Astrocyte (in vitro differentiated cells and primary cell): ENCODE results near the gene USP33. TPM values are rescaled to one million over a fixed set of nuclear protein-coding genes. Genes with fewer than 3 reads are reported as not detected.
"Not testable (repeated sequence)": the region's sequence is repeated elsewhere in the genome, so short reads cannot be mapped to it uniquely, and the experiment has no call there.

Experiments used
- DNase-seq: peaks from one replicate; pipeline ENCODE4 v3.0.0-alpha.2; 2010; ENCODE audit warnings: low read depth
- FAIRE-seq: peaks from 2 replicates; lab custom pipeline; 2011; peaks lifted over from hg19 to GRCh38; lab: Jason Lieb, UNC
- H2AFZ ChIP-seq: 2 replicates; pipeline ENCODE4 v1.6.0; 2012; ENCODE audit warnings: low read depth, low read length, inconsistent platforms
- H3K27ac ChIP-seq: 2 replicates; pipeline ENCODE4 v1.5.1; 2011; ENCODE audit warnings: low read depth, low read length, inconsistent platforms
- H3K27me3 ChIP-seq: 2 replicates; pipeline ENCODE4 v1.6.0; 2011; ENCODE audit warnings: low read length, inconsistent platforms; ENCODE audit not compliant: insufficient read depth
- H3K36me3 ChIP-seq: 2 replicates; pipeline ENCODE4 v1.5.1; 2011; ENCODE audit warnings: low read length, inconsistent platforms; ENCODE audit not compliant: insufficient read depth
- H3K4me1 ChIP-seq: 2 replicates; pipeline ENCODE4 v1.5.1; 2011; ENCODE audit warnings: low read length, inconsistent platforms; ENCODE audit not compliant: insufficient read depth
- H3K4me2 ChIP-seq: 2 replicates; pipeline ENCODE4 v1.6.0; 2012; ENCODE audit warnings: low read length, inconsistent platforms
- H3K4me3 ChIP-seq: 2 replicates; pipeline ENCODE4 v1.5.1; 2011; ENCODE audit warnings: low read depth, mild to moderate bottlenecking, low read length, inconsistent platforms; ENCODE audit not compliant: insufficient read depth
- H3K79me2 ChIP-seq: 2 replicates; pipeline ENCODE4 v1.6.0; 2012; ENCODE audit warnings: mild to moderate bottlenecking, low read length, inconsistent platforms; ENCODE audit not compliant: insufficient read depth
- H3K9ac ChIP-seq: 2 replicates; pipeline ENCODE4 v1.6.0; 2012; ENCODE audit warnings: mild to moderate bottlenecking, low read length, inconsistent platforms
- H3K9me3 ChIP-seq: 2 replicates; pipeline ENCODE4 v1.5.1; 2012; ENCODE audit warnings: low read depth, mild to moderate bottlenecking, low read length, inconsistent platforms; ENCODE audit not compliant: insufficient read depth
- H4K20me1 ChIP-seq: 2 replicates; pipeline ENCODE4 v1.6.0; 2012; ENCODE audit warnings: low read length, inconsistent platforms; ENCODE audit not compliant: insufficient read depth
- H3K27ac Mint-ChIP-seq: one replicate; pipeline ENCODE4 v1.8.0; 2021; ENCODE audit warnings: mild to moderate bottlenecking, mixed read lengths; ENCODE audit not compliant: unreplicated experiment
- H3K27me3 Mint-ChIP-seq: one replicate; pipeline ENCODE4 v1.8.0; 2021; ENCODE audit warnings: low read depth, mixed read lengths; ENCODE audit not compliant: unreplicated experiment
- H3K36me3 Mint-ChIP-seq: one replicate; pipeline ENCODE4 v1.8.0; 2021; ENCODE audit warnings: low read depth, mixed read lengths; ENCODE audit not compliant: unreplicated experiment
- H3K4me1 Mint-ChIP-seq: one replicate; pipeline ENCODE4 v1.8.0; 2021; ENCODE audit warnings: low read depth, mixed read lengths; ENCODE audit not compliant: unreplicated experiment
- H3K4me3 Mint-ChIP-seq: one replicate; pipeline ENCODE4 v1.8.0; 2021; ENCODE audit warnings: mild to moderate bottlenecking, moderate library complexity, mixed read lengths; ENCODE audit not compliant: unreplicated experiment
- H3K9me3 Mint-ChIP-seq: one replicate; pipeline ENCODE4 v1.8.0; 2021; ENCODE audit warnings: mild to moderate bottlenecking, mixed read lengths; ENCODE audit not compliant: unreplicated experiment
- EZH2 ChIP-seq: IDR thresholded peaks from 2 replicates; pipeline ENCODE4 v1.6.1; 2012; ENCODE audit warnings: mild to moderate bottlenecking, low read length, inconsistent platforms; ENCODE audit not compliant: insufficient read depth
- total RNA-seq: library from RNA; stranded (reverse); gene quantifications from 2 replicates; pipeline ENCODE4 v1.2.1, GENCODE V29; 2021
- TF ChIP-seq, protein P1 (sequence below): IDR thresholded peaks from 2 replicates; pipeline ENCODE4 v1.5.1; 2011; ENCODE audit warnings: low read depth, mild to moderate bottlenecking, inconsistent platforms, low read length, moderate library complexity; ENCODE audit not compliant: insufficient read depth

The USP33 gene
- total RNA-seq, 1 donor from 2014 or later = 46.4 TPM

DNA sequence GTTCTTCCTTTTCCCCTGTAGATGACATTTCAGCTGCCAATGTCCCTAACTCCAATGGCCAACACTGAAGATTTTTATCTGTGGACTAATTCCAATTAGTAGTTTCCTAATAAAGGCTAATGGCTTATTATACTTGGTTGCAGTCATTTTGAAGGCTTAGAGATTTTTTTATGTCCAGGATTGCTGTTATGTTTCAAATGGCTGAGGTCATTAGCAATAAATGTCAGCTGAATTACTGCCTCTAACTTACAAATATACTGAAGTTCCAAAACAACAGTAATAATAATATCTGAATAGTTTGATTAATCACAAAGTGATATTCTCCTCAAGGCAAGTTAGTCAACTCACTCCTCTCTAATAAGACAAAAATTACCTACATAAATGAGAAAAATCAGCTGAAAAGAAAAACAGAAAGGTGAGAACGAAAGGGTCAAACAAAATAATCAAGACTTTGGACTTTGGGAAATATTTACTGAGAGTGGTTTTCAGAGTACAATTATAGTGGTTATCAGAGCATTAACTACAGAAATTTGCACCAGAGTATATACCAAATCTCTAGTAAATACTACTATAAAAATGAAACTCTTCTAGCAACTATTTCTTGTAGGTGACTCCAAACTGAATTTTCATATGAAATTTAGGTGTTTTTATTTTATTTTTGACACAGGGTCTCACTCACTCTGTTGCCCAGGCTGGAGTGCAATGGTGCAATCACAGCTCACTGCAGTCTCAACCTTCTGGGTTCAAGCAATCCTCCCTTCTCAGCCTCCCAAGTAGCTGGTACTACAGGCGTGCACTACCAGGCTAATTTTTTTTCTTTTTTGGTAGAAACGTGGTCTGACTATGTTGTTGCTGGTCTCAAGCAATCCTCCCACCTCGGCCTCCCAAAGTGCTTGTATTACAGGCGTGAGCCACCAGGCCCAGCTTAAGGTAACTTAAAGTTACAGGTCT lies 80.7 kb downstream of the USP33 start:
- H3K27ac ChIP-seq = no peak overlapping the region
- H2AFZ ChIP-seq = no peak overlapping the region
- no peaks in the 10 kb centered on the region for H3K27me3 ChIP-seq
- no peaks in the 10 kb centered on the region for H3K9me3 ChIP-seq
- H3K4me1 ChIP-seq = peaks cover 11% of the 10 kb centered on the region
- peaks cover 63% of the 10 kb centered on the region for H4K20me1 ChIP-seq
- Mint-ChIP-seq H3K27me3 (no peaks in the 10 kb centered on the region), H3K4me1 (peaks cover 20% of the 10 kb centered on the region), H3K36me3 (no peaks in the 10 kb centered on the region), H3K27ac (no peak overlapping the region), H3K4me3 (no peak overlapping the region), H3K9me3 (no peaks in the 10 kb centered on the region)
- DNase-seq (no peak), FAIRE-seq (no peak)
- TF ChIP-seq, protein P1, sequence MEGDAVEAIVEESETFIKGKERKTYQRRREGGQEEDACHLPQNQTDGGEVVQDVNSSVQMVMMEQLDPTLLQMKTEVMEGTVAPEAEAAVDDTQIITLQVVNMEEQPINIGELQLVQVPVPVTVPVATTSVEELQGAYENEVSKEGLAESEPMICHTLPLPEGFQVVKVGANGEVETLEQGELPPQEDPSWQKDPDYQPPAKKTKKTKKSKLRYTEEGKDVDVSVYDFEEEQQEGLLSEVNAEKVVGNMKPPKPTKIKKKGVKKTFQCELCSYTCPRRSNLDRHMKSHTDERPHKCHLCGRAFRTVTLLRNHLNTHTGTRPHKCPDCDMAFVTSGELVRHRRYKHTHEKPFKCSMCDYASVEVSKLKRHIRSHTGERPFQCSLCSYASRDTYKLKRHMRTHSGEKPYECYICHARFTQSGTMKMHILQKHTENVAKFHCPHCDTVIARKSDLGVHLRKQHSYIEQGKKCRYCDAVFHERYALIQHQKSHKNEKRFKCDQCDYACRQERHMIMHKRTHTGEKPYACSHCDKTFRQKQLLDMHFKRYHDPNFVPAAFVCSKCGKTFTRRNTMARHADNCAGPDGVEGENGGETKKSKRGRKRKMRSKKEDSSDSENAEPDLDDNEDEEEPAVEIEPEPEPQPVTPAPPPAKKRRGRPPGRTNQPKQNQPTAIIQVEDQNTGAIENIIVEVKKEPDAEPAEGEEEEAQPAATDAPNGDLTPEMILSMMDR = no peak
- no peak for TF ChIP-seq EZH2
- H3K36me3 ChIP-seq = peaks cover 2% of the 10 kb centered on the region
- H3K9ac ChIP-seq = no peak overlapping the region
- H3K79me2 ChIP-seq = peaks cover 85% of the 10 kb centered on the region
- H3K4me2 ChIP-seq = no peak overlapping the region
- H3K4me3 ChIP-seq = no peak overlapping the region

DNA sequence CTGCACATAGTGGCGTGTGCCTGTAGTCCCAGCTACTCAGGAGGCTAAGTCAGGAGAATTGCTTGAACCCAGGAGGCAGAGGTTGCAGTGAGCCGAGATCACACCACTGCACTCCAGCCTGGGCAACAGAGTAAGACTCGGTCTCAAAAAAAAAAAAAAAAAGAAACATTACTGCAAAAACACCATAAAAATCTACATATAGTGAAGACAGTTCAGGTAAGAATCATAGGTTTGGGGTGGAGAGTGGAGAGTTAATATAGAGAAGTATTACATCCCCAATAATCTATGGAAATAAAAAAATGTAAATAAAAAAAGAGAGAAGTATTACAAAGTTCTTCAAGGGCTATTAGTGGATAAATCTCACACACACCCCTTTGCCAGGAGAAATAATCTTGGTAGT lies 84.8 kb downstream of the USP33 start:
- FAIRE-seq, H3K27ac ChIP-seq, H2AFZ ChIP-seq, H3K9me3 ChIP-seq, H3K27me3 Mint-ChIP-seq, H3K4me3 Mint-ChIP-seq, H3K4me1 ChIP-seq, H3K36me3 ChIP-seq, DNase-seq, H3K36me3 Mint-ChIP-seq, H3K9ac ChIP-seq, H3K4me3 ChIP-seq, H3K27ac Mint-ChIP-seq, H3K9me3 Mint-ChIP-seq, H3K4me2 ChIP-seq, H3K27me3 ChIP-seq: not testable (repeated sequence)
- Histone ChIP-seq H3K79me2 (peaks cover 100% of the 10 kb centered on the region), H4K20me1 (peaks cover 77% of the 10 kb centered on the region)
- H3K4me1 Mint-ChIP-seq = peaks cover 35% of the 10 kb centered on the region

DNA sequence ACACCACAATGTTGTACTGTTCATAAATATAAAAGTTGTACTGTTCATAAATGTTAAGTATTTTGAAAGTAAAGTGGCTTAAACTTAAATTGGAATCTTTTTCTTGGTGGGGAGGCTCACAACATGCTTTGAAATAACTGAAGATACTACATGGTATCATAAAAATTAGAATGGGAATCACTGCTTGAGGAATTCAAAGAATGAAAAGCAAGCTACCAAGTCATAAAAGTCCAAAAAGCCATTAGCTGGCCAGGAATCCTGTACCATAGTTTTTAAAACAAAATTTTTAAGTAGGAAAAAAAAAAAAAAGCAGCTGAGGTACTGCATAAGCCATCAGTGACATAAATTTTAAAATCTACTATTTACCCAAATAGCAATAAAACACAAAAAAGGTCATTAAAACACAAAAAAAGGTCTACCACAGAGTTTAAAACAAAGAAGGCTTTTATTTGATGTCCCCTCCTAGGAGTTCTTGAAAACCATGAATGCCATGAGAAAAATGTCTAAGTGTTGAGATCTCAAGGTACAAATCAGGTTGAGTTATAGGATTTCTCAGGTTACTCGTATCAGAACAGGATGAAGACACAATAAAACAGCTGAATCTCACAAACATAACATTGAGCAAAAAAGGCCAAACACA lies 85.8 kb downstream of the USP33 start:
- H3K27ac Mint-ChIP-seq = no peak overlapping the region
- TF ChIP-seq EZH2 = no peak
- TF ChIP-seq, protein P1 = no peak
- no peak overlapping the region for H2AFZ ChIP-seq
- no peaks in the 10 kb centered on the region for H3K27me3 Mint-ChIP-seq
- no peak overlapping the region for H3K4me3 Mint-ChIP-seq
- no peak overlapping the region for H3K9ac ChIP-seq
- H3K4me1 ChIP-seq = peaks cover 3% of the 10 kb centered on the region
- no peaks in the 10 kb centered on the region for H3K9me3 ChIP-seq
- no peak overlapping the region for H3K4me2 ChIP-seq
- peaks cover 38% of the 10 kb centered on the region for H3K4me1 Mint-ChIP-seq
- peaks cover 79% of the 10 kb centered on the region for H4K20me1 ChIP-seq
- H3K9me3 Mint-ChIP-seq = no peaks in the 10 kb centered on the region
- H3K27ac ChIP-seq = no peak overlapping the region
- no peaks in the 10 kb centered on the region for H3K27me3 ChIP-seq
- FAIRE-seq (no peak), DNase-seq (no peak)
- peaks cover 100% of the 10 kb centered on the region for H3K79me2 ChIP-seq
- H3K36me3 ChIP-seq = peaks cover 2% of the 10 kb centered on the region
- no peaks in the 10 kb centered on the region for H3K36me3 Mint-ChIP-seq
- H3K4me3 ChIP-seq = no peak overlapping the region
